Transverse colon (tissue), 4 donors: ENCODE measurements around the gene STAM. TPM values are rescaled to one million over a fixed set of nuclear protein-coding genes. Genes with fewer than 3 reads are reported as not detected.

Experiments used
- DNase-seq: peaks from one replicate; pipeline ENCODE4 v3.0.0-alpha.2; 2019
- H3K27ac ChIP-seq, 4 donors: fragments of 200-600 bp; sonication (generic); 2 replicates each; pipeline ENCODE4 v1.5.1; 2016 to 2018; ENCODE audit warnings: inconsistent platforms in 4 of 4
- H3K27me3 ChIP-seq: fragments of 200-600 bp; sonication (generic); 2 replicates; pipeline ENCODE4 v1.5.1; 2017; ENCODE audit warnings: inconsistent platforms
- H3K36me3 ChIP-seq, 4 donors: fragments of 200-600 bp; sonication (generic); 2 replicates each; pipeline ENCODE4 v1.5.1; 2017 to 2019; ENCODE audit warnings: inconsistent platforms in 4 of 4
- H3K4me1 ChIP-seq, 4 donors: fragments of 200-600 bp; sonication (generic); 2 replicates each; pipeline ENCODE4 v1.5.1; 2017 to 2020; ENCODE audit warnings: inconsistent platforms in 4 of 4
- H3K4me3 ChIP-seq, 4 donors: fragments of 200-600 bp; sonication (generic); 1 replicate in 1 of 4; 2 replicates in 3 of 4; pipeline versions ENCODE4 v1.5.1 to v1.6.1; 2017 to 2019; ENCODE audit warnings: inconsistent platforms in 4 of 4
- H3K9me3 ChIP-seq, 2 donors: fragments of 200-600 bp; sonication (generic); 2 replicates each; pipeline ENCODE4 v1.5.1; 2017 to 2019; ENCODE audit warnings: inconsistent platforms in 2 of 2
- CTCF ChIP-seq, 5 experiments: fragments of 200-600 bp in 3 of 5; fragments of 450-650 bp in 2 of 5; sonication (generic) in 3 of 5; IDR thresholded peaks; 1 replicate in 2 of 5; 2 replicates in 3 of 5; pipeline ENCODE4 v1.5.1; 2016 to 2017; ENCODE audit warnings: antibody characterized with exemption in 5 of 5, inconsistent platforms in 3 of 5, mild to moderate bottlenecking in 2 of 5, moderate library complexity in 1 of 5
- EP300 ChIP-seq: sonication (generic); formaldehyde crosslinking; IDR thresholded peaks from one replicate; pipeline ENCODE4 v1.6.1; 2017; ENCODE audit warnings: antibody characterized with exemption, low read depth
- POLR2A ChIP-seq: fragments of 450-650 bp; IDR thresholded peaks from one replicate; pipeline ENCODE4 v1.6.1; 2016; ENCODE audit warnings: antibody characterized with exemption, mild to moderate bottlenecking, moderate library complexity
- POLR2AphosphoS5 ChIP-seq, 3 donors: sonication (generic); formaldehyde crosslinking; IDR thresholded peaks; one replicate each; pipeline ENCODE4 v1.6.1; 2016; ENCODE audit warnings: antibody characterized with exemption in 3 of 3
- WGBS, 2 donors: methylation state at CpG; one replicate each; pipeline ENCODE4 v1.1.5; 2018; ENCODE audit warnings: low coverage in 1 of 2; 5-methylcytosine and 5-hydroxymethylcytosine counted together
- in situ Hi-C, 4 donors: fragments of 200-750 bp; cut with MboI; loops; one replicate each; pipeline versions ENCODE4 v1.15.0 to v1.15.1; 2017; ENCODE audit warnings: low sequenced_read_pairs in 3 of 4, low pct_ligation_motif_present in 1 of 4, low pct_unique_long_range_greater_than_20kb in 1 of 4
- intact Hi-C: fragments of 100-400 bp; cut with DNase I; formaldehyde crosslinking; loops from one replicate; pipeline ENCODE4 v1.15.1; 2023; ENCODE audit warnings: low total_unique reads
- total RNA-seq, 4 donors: library from RNA; depleted of rRNA; stranded (reverse); fragments of >200 nt; gene quantifications; one replicate each; pipeline ENCODE4 v1.1.0, GENCODE V29; 2016

The STAM gene
- total RNA-seq, 4 donors from 2014 or later, result 1.9 to 18.4 (median 9.3) TPM

DNA sequence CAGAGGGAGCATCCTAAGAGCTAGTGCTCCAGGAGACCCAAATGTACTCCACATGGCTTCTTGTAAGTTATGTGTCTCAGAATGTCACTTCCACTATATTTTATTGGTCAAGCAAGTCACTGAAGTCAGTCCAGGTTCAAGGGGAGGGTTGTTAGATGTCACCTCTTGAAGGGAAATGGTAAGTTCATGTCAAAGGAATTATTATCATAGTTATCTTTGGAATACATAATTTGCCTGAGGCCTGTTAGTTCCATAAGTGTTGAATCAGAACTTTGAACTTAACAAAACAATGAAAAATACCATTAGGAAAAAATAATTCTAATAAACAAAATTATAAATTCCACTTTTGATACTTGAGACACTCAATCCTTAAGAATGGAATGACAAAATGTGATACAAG is 30.6 kb downstream of the STAM start:
- Histone ChIP-seq H3K36me3 (peaks cover 0 to 4% (median 0%) of the 10 kb centered on the region in 4 donors), H3K4me3 (no peak overlapping the region), H3K9me3 (no peaks in the 10 kb centered on the region), H3K4me1 (no peaks in the 10 kb centered on the region), H3K27ac (no peak overlapping the region), H3K27me3 (no peaks in the 10 kb centered on the region)
- in situ Hi-C loops (loop anchor here in 1 of 4 donors (25.0 kb wide), 1 partner anchor 137 kb away; no protein-coding TSS in a partner anchor), intact Hi-C loops (no loop called here)
- no peak for TF ChIP-seq EP300
- TF ChIP-seq POLR2A, result no peak
- TF ChIP-seq POLR2AphosphoS5 (IDR thresholded peaks at IDR 0.05), result no peak
- TF ChIP-seq CTCF (IDR thresholded peaks at IDR 0.05), result no peak
- DNase-seq, result no peak

- in situ Hi-C loops, result no loop called here
- WGBS, 2 donors, result 85 to 88% methylated on average over 4 of the region's 4 CpGs
- DNase-seq, result no peak
- Histone ChIP-seq H3K9me3 (no peaks in the 10 kb centered on the region), H3K36me3 (peaks cover 0 to 4% (median 0%) of the 10 kb centered on the region in 4 donors), H3K4me3 (no peak overlapping the region), H3K4me1 (no peaks in the 10 kb centered on the region), H3K27me3 (no peaks in the 10 kb centered on the region), H3K27ac (no peak overlapping the region)
- intact Hi-C loops, result no loop called here
- no peak for TF ChIP-seq EP300
- no peak for TF ChIP-seq POLR2AphosphoS5 (IDR thresholded peaks at IDR 0.05)
- TF ChIP-seq POLR2A, result no peak
- TF ChIP-seq CTCF (IDR thresholded peaks at IDR 0.05), result no peak
Measured at GRCh38 chr10:17675638-17676037, 31.7 kb downstream of the STAM start.

DNA sequence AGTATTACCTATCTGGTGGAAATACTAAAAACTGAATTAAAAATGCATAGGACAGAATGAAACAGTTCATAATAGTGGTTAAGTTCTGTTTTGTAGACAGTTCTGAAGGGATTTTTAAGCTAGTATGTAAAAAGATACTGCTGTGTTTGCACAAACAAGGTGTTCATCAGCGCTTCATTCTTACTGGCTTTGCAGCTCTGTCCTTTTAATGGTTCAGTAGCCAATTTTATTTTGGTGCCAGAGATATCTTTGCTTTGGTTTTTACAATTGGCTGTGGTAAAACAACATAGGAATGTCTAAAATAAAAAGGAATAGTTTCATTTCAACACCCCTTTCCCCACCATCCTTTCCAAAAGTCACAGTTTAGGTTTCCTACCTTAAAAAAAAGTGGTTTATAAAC is 33.0 kb downstream of the STAM start:
- no peak for DNase-seq
- Histone ChIP-seq H3K27ac (no peak overlapping the region), H3K4me3 (no peak overlapping the region), H3K9me3 (no peaks in the 10 kb centered on the region), H3K27me3 (no peaks in the 10 kb centered on the region), H3K36me3 (peaks cover 0 to 4% (median 0%) of the 10 kb centered on the region in 4 donors), H3K4me1 (no peaks in the 10 kb centered on the region)
- TF ChIP-seq POLR2AphosphoS5 (IDR thresholded peaks at IDR 0.05) (no peak), CTCF (IDR thresholded peaks at IDR 0.05) (no peak), EP300 (no peak), POLR2A (no peak)
- in situ Hi-C loops, result no loop called here
- WGBS, 2 donors, result 90 to 92% methylated on average over 1 of the region's 1 CpG
- intact Hi-C loops, result no loop called here

GRCh38 chr10:17682236-17682946 is 38.4 kb downstream of the STAM start:
- Histone ChIP-seq H3K4me1 (peaks cover 0 to 4% (median 0%) of the 10 kb centered on the region in 4 donors), H3K36me3 (peaks cover 0 to 4% (median 0%) of the 10 kb centered on the region in 4 donors), H3K27me3 (no peaks in the 10 kb centered on the region), H3K27ac (no peak overlapping the region), H3K9me3 (no peaks in the 10 kb centered on the region), H3K4me3 (no peak overlapping the region)
- no peak for DNase-seq
- intact Hi-C loops, result no loop called here
- in situ Hi-C loops, result no loop called here
- no peak for TF ChIP-seq EP300
- 73 to 79% methylated on average over 2 of the region's 2 CpGs for WGBS, 2 donors

- peaks cover 0 to 4% (median 0%) of the 10 kb centered on the region in 4 donors for H3K4me1 ChIP-seq
- no peaks in the 10 kb centered on the region for H3K9me3 ChIP-seq
- TF ChIP-seq EP300 (no peak), POLR2A (no peak), POLR2AphosphoS5 (IDR thresholded peaks at IDR 0.05) (no peak), CTCF (IDR thresholded peaks at IDR 0.05) (no peak)
- no peak for DNase-seq
- in situ Hi-C loops (no loop called here), intact Hi-C loops (no loop called here)
- no peak overlapping the region for H3K4me3 ChIP-seq
- no peaks in the 10 kb centered on the region for H3K27me3 ChIP-seq
- H3K36me3 ChIP-seq, result peaks cover 0 to 3% (median 0%) of the 10 kb centered on the region in 4 donors
- H3K27ac ChIP-seq, result no peak overlapping the region
Measured at GRCh38 chr10:17683541-17683940, 39.6 kb downstream of the STAM start.
